Measurements from ENCODE around the gene RPS24. TPM values are rescaled to one million over a fixed set of nuclear protein-coding genes. Genes with fewer than 3 reads are reported as not detected.
"Not testable (repeated sequence)": the region's sequence is repeated elsewhere in the genome, so short reads cannot be mapped to it uniquely, and the experiment has no call there.

The RPS24 gene
- 1,078 TPM for polyA plus RNA-seq

- Mint-ChIP-seq H3K27ac (peak within 1 kb of the TSS; percentile 83 to 91 (median 90)), H3K27me3 (peaks cover 4% of the 10 kb centered on the region), H3K9me3 (no peaks in the 10 kb centered on the region), H3K4me1 (peaks cover 38 to 51% (median 48%) of the 10 kb centered on the region in 3 donors), H3K36me3 (no peaks in the 10 kb centered on the region), H3K4me3 (peak within 1 kb of the TSS; percentile 91 to 99 (median 92))
Measured at GRCh38 chr10:78033637-78034470, at the start of gene RPS24. Gene RPS24 (plus strand): TSS chr10:78033863. CDS start chr10:78033902, 39 bp downstream.

- Mint-ChIP-seq H3K27ac (no peak overlapping the region), H3K9me3 (no peaks in the 10 kb centered on the region), H3K27me3 (no peaks in the 10 kb centered on the region), H3K36me3 (peaks cover 9% of the 10 kb centered on the region), H3K4me3 (no peak overlapping the region), H3K4me1 (no peaks in the 10 kb centered on the region)
Measured at GRCh38 chr10:77984986-77985385, 48.7 kb upstream of the RPS24 start.

- peaks cover 8% of the 10 kb centered on the region for H3K36me3 Mint-ChIP-seq
- no peaks in the 10 kb centered on the region for H3K4me1 Mint-ChIP-seq
- H3K4me3 Mint-ChIP-seq: no peak overlapping the region
- peak overlapping the region in 1 of 3 donors; percentile 16 for H3K27ac Mint-ChIP-seq
- no peaks in the 10 kb centered on the region for H3K9me3 Mint-ChIP-seq
- no peaks in the 10 kb centered on the region for H3K27me3 Mint-ChIP-seq
Measured at GRCh38 chr10:77987671-77988255, 45.9 kb upstream of the RPS24 start.

GRCh38 chr10:77989081-77989724 lies 44.5 kb upstream of the RPS24 start:
- H3K36me3 Mint-ChIP-seq: peaks cover 17% of the 10 kb centered on the region
- H3K27me3 Mint-ChIP-seq: no peaks in the 10 kb centered on the region
- H3K9me3 Mint-ChIP-seq: no peaks in the 10 kb centered on the region
- no peak overlapping the region for H3K27ac Mint-ChIP-seq
- no peak overlapping the region for H3K4me3 Mint-ChIP-seq
- no peaks in the 10 kb centered on the region for H3K4me1 Mint-ChIP-seq

- Mint-ChIP-seq H3K27me3 (no peaks in the 10 kb centered on the region), H3K9me3 (no peaks in the 10 kb centered on the region), H3K27ac (no peak overlapping the region), H3K4me1 (no peaks in the 10 kb centered on the region), H3K4me3 (no peak overlapping the region), H3K36me3 (peaks cover 23% of the 10 kb centered on the region)
Measured at GRCh38 chr10:77993620-77994019, 40.0 kb upstream of the RPS24 start.

GRCh38 chr10:77998780-77999179 lies 34.9 kb upstream of the RPS24 start:
- not testable (repeated sequence) for H3K27me3 Mint-ChIP-seq, H3K27ac Mint-ChIP-seq, H3K9me3 Mint-ChIP-seq, H3K4me1 Mint-ChIP-seq, H3K4me3 Mint-ChIP-seq
- H3K36me3 Mint-ChIP-seq: peaks cover 33% of the 10 kb centered on the region

- no peak overlapping the region for H3K4me3 Mint-ChIP-seq
- H3K9me3 Mint-ChIP-seq: no peaks in the 10 kb centered on the region
- H3K27me3 Mint-ChIP-seq: no peaks in the 10 kb centered on the region
- peaks cover 28% of the 10 kb centered on the region for H3K36me3 Mint-ChIP-seq
- H3K27ac Mint-ChIP-seq: no peak overlapping the region
- peaks cover 0 to 1% (median 0%) of the 10 kb centered on the region in 3 donors for H3K4me1 Mint-ChIP-seq
Measured at GRCh38 chr10:78000206-78000605, 33.5 kb upstream of the RPS24 start.

- peaks cover 0 to 1% (median 0%) of the 10 kb centered on the region in 3 donors for H3K4me1 Mint-ChIP-seq
- H3K27me3 Mint-ChIP-seq: no peaks in the 10 kb centered on the region
- no peak overlapping the region for H3K4me3 Mint-ChIP-seq
- peaks cover 28% of the 10 kb centered on the region for H3K36me3 Mint-ChIP-seq
- H3K9me3 Mint-ChIP-seq: no peaks in the 10 kb centered on the region
- H3K27ac Mint-ChIP-seq: no peak overlapping the region
Measured at GRCh38 chr10:78000956-78001472, 32.6 kb upstream of the RPS24 start.

- Mint-ChIP-seq H3K4me1 (peaks cover 0 to 1% (median 0%) of the 10 kb centered on the region in 3 donors), H3K27me3 (no peaks in the 10 kb centered on the region), H3K4me3 (no peak overlapping the region), H3K27ac (no peak overlapping the region), H3K36me3 (peaks cover 29% of the 10 kb centered on the region), H3K9me3 (no peaks in the 10 kb centered on the region)
Measured at GRCh38 chr10:78002541-78003288, 30.9 kb upstream of the RPS24 start.

- Mint-ChIP-seq H3K27me3 (no peaks in the 10 kb centered on the region), H3K9me3 (no peaks in the 10 kb centered on the region), H3K27ac (no peak overlapping the region), H3K4me3 (no peak overlapping the region), H3K36me3 (peaks cover 24% of the 10 kb centered on the region), H3K4me1 (peaks cover 0 to 1% (median 0%) of the 10 kb centered on the region in 3 donors)
Measured at GRCh38 chr10:78004215-78005026, 29.2 kb upstream of the RPS24 start.

GRCh38 chr10:78007172-78007571 lies 26.5 kb upstream of the RPS24 start:
- peaks cover 11% of the 10 kb centered on the region for H3K36me3 Mint-ChIP-seq
- H3K4me3 Mint-ChIP-seq: no peak overlapping the region
- no peak overlapping the region for H3K27ac Mint-ChIP-seq
- H3K9me3 Mint-ChIP-seq: no peaks in the 10 kb centered on the region
- H3K27me3 Mint-ChIP-seq: no peaks in the 10 kb centered on the region
- H3K4me1 Mint-ChIP-seq: no peaks in the 10 kb centered on the region

GRCh38 chr10:78009662-78010061 lies 24.0 kb upstream of the RPS24 start:
- Mint-ChIP-seq H3K27ac (peak overlapping the region in 1 of 3 donors; percentile 39), H3K4me3 (no peak overlapping the region)

GRCh38 chr10:78010278-78010677 lies 23.4 kb upstream of the RPS24 start:
- Mint-ChIP-seq H3K9me3 (no peaks in the 10 kb centered on the region), H3K4me3 (no peak overlapping the region), H3K4me1 (no peaks in the 10 kb centered on the region), H3K27ac (no peak overlapping the region), H3K36me3 (peaks cover 8% of the 10 kb centered on the region), H3K27me3 (no peaks in the 10 kb centered on the region)

More at GRCh38 chr10:78009662-78010061, 24.0 kb upstream of the RPS24 start:
- H3K9me3 Mint-ChIP-seq: no peaks in the 10 kb centered on the region
- H3K36me3 Mint-ChIP-seq: peaks cover 8% of the 10 kb centered on the region
- H3K4me1 Mint-ChIP-seq: no peaks in the 10 kb centered on the region
- no peaks in the 10 kb centered on the region for H3K27me3 Mint-ChIP-seq

- H3K4me3 Mint-ChIP-seq: no peak overlapping the region
Measured at GRCh38 chr10:78011065-78011464, 22.6 kb upstream of the RPS24 start.

More at GRCh38 chr10:78011065-78011464, 22.6 kb upstream of the RPS24 start:
- Mint-ChIP-seq H3K9me3 (no peaks in the 10 kb centered on the region), H3K27me3 (no peaks in the 10 kb centered on the region), H3K36me3 (peaks cover 8% of the 10 kb centered on the region), H3K4me1 (no peaks in the 10 kb centered on the region), H3K27ac (no peak overlapping the region)
